ENCODE results near the gene MAST3.

DNA sequence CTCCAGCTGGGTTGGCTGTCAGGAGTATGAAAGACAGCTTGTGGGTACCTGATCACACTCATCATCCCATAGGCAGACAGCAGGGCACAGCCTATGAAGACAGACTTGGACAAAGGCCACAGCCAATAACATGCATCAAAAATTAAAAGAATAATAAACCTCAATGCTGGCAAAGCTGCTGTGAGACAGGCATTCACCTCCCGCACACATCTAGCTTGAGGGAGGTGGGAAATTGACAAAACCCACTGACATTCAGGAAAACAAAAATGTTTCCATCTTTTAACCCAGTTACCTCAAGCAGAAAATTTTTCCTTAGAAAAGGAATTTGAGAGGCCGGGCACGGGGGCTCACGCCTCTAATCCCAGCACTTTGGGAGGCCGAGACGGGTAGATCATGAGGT is 25.2 kb upstream of the MAST3 start:
- TF ChIP-seq, protein P1, sequence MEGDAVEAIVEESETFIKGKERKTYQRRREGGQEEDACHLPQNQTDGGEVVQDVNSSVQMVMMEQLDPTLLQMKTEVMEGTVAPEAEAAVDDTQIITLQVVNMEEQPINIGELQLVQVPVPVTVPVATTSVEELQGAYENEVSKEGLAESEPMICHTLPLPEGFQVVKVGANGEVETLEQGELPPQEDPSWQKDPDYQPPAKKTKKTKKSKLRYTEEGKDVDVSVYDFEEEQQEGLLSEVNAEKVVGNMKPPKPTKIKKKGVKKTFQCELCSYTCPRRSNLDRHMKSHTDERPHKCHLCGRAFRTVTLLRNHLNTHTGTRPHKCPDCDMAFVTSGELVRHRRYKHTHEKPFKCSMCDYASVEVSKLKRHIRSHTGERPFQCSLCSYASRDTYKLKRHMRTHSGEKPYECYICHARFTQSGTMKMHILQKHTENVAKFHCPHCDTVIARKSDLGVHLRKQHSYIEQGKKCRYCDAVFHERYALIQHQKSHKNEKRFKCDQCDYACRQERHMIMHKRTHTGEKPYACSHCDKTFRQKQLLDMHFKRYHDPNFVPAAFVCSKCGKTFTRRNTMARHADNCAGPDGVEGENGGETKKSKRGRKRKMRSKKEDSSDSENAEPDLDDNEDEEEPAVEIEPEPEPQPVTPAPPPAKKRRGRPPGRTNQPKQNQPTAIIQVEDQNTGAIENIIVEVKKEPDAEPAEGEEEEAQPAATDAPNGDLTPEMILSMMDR (IDR thresholded peaks at IDR 0.05 in 4 of 5, conservative IDR thresholded peaks at IDR 0.05 in 1 of 5) = no peak
- TF ChIP-seq POLR2A (IDR thresholded peaks at IDR 0.05) = no peak
